SU-DHL-6 (cell line): ENCODE data around the gene F13B.

ENCODE experiments used
- EZH2phosphoT487 ChIP-seq: fragments of 200-600 bp; sonication (generic), shearing (Covaris generic); conservative IDR thresholded peaks from 2 replicates; pipeline ENCODE4 v1.6.1; 2018; ENCODE audit warnings: mild to moderate bottlenecking, antibody characterized with exemption, low read length, moderate library complexity, mixed read lengths
- TF ChIP-seq, protein P1 (sequence below): fragments of 200-600 bp; sonication (generic); IDR thresholded peaks from one replicate; pipeline ENCODE4 v1.5.1; 2017; ENCODE audit warnings: antibody characterized with exemption, mild to moderate bottlenecking, low read length, moderate library complexity; ENCODE audit not compliant: insufficient read depth, poor library complexity, severe bottlenecking

DNA sequence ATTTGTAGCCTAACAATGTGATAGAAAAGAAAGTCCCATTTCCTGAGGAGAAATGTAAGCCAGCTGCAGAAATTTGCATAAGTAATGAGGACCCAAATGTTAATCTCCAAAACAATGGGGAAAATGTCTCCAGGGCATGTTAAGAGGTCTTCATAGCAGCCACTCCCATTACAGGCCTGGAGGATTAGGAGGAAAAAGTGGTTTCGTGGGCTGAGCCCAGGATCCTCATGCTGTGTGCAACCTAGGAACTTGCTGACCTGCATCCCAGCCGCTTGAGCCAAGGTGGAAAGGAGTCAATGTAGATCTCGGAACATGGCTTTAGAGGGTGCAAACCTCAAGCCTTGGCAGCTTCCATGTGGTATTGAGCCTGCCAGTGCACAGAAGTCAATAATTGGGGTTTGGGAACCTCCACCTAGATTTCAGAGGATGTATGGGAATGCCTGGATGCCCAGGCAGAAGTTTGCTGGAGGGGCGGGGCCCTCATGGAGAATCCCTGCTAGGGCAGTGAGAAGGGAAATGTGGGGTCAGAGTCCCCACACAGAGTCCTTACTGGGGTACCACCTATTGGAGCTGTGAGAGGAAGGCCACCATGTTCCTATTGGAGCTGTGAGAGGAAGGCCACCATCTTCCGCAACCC lies 14.2 kb upstream of the F13B start:
- TF ChIP-seq, protein P1, sequence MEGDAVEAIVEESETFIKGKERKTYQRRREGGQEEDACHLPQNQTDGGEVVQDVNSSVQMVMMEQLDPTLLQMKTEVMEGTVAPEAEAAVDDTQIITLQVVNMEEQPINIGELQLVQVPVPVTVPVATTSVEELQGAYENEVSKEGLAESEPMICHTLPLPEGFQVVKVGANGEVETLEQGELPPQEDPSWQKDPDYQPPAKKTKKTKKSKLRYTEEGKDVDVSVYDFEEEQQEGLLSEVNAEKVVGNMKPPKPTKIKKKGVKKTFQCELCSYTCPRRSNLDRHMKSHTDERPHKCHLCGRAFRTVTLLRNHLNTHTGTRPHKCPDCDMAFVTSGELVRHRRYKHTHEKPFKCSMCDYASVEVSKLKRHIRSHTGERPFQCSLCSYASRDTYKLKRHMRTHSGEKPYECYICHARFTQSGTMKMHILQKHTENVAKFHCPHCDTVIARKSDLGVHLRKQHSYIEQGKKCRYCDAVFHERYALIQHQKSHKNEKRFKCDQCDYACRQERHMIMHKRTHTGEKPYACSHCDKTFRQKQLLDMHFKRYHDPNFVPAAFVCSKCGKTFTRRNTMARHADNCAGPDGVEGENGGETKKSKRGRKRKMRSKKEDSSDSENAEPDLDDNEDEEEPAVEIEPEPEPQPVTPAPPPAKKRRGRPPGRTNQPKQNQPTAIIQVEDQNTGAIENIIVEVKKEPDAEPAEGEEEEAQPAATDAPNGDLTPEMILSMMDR, result no peak
- no peak for TF ChIP-seq EZH2phosphoT487
